Mucosa of descending colon (tissue), 3 donors: ENCODE data around the gene SPOCK3. TPM values are rescaled to one million over a fixed set of nuclear protein-coding genes. Genes with fewer than 3 reads are reported as not detected.

Experiments used
- ATAC-seq: fragments of 200-7000 bp; cut with Tn5 transposase; one replicate; pipeline ENCODE4 v1.9.1; 2020; ENCODE audit warnings: mild to moderate bottlenecking, moderate library complexity
- DNase-seq, 3 donors: peaks; one replicate each; pipeline ENCODE4 v3.0.0-alpha.2; 2020
- H3K36me3 ChIP-seq: fragments of 200-600 bp; one replicate; pipeline ENCODE4 v1.8.0; 2021; ENCODE audit warnings: low read depth, mild to moderate bottlenecking
- H3K4me1 ChIP-seq: fragments of 200-600 bp; one replicate; pipeline ENCODE4 v1.8.0; 2021; ENCODE audit warnings: low read depth, mild to moderate bottlenecking
- H3K4me3 ChIP-seq: fragments of 200-600 bp; one replicate; pipeline ENCODE4 v1.8.0; 2021; ENCODE audit warnings: mild to moderate bottlenecking
- H3K9me3 ChIP-seq: fragments of 200-600 bp; one replicate; pipeline ENCODE4 v1.8.0; 2021; ENCODE audit warnings: mild to moderate bottlenecking
- intact Hi-C, 2 donors: fragments of 100-400 bp; cut with DNase I in 1 of 2; cut with micrococcal nuclease in 1 of 2; formaldehyde crosslinking; loops; one replicate each; pipeline versions ENCODE4 v1.11.0 to v1.11.1; 2022; cut with DNase I, micrococcal nuclease
- total RNA-seq, 3 donors: library from RNA; stranded (reverse); fragmentation: NEBNext Ultra II Directional in 2 of 3; extraction: Animal tissue kit (Norgen Biotek cat#: 25700) in 2 of 3; gene quantifications; one replicate each; pipeline versions ENCODE4 v1.2.1 to v1.2.4, GENCODE V29; 2021 to 2023
- TF ChIP-seq, protein P1 (sequence below): fragments of 200-600 bp; IDR thresholded peaks from one replicate; pipeline ENCODE4 v1.8.0; 2022; ENCODE audit warnings: antibody characterized with exemption, mild to moderate bottlenecking
- donor health status: DM: no; HTN: no; CAD: no; lungs with moderate emphysema.
- donor health status: DM: no; HTN: no; CAD: no.
- donor health status: DM: no; HTN: yes; CAD: no.

SPOCK3 gene
- total RNA-seq, 3 donors from 2014 or later = 0.55 to 3.6 (median 0.55) TPM

DNA sequence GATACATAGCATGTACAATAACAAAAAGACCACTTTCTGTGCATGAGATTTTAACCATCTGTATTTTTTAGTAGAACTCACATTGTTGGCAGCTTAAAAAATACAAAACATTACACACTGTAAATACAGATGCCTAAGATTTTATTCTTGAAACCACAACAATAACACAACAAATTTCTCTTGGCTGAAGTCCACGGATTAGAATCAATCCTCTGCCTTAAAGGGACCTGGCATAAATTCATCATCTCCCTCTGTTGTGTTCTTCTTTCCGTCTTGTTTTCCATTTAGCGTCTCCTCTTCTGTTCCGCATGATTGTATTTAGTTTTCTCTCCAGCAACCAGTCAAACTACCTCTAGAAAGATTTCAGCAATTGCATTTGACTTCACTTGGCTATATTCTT lies 231.0 kb downstream of the SPOCK3 start:
- TF ChIP-seq, protein P1, sequence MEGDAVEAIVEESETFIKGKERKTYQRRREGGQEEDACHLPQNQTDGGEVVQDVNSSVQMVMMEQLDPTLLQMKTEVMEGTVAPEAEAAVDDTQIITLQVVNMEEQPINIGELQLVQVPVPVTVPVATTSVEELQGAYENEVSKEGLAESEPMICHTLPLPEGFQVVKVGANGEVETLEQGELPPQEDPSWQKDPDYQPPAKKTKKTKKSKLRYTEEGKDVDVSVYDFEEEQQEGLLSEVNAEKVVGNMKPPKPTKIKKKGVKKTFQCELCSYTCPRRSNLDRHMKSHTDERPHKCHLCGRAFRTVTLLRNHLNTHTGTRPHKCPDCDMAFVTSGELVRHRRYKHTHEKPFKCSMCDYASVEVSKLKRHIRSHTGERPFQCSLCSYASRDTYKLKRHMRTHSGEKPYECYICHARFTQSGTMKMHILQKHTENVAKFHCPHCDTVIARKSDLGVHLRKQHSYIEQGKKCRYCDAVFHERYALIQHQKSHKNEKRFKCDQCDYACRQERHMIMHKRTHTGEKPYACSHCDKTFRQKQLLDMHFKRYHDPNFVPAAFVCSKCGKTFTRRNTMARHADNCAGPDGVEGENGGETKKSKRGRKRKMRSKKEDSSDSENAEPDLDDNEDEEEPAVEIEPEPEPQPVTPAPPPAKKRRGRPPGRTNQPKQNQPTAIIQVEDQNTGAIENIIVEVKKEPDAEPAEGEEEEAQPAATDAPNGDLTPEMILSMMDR = no peak
- H3K4me1 ChIP-seq = no peaks in the 10 kb centered on the region
- no peak overlapping the region for H3K4me3 ChIP-seq
- DNase-seq = no peak
- intact Hi-C loops = no loop called here
- no peaks in the 10 kb centered on the region for H3K36me3 ChIP-seq
- no peaks in the 10 kb centered on the region for H3K9me3 ChIP-seq
- ATAC-seq = no peak

DNA sequence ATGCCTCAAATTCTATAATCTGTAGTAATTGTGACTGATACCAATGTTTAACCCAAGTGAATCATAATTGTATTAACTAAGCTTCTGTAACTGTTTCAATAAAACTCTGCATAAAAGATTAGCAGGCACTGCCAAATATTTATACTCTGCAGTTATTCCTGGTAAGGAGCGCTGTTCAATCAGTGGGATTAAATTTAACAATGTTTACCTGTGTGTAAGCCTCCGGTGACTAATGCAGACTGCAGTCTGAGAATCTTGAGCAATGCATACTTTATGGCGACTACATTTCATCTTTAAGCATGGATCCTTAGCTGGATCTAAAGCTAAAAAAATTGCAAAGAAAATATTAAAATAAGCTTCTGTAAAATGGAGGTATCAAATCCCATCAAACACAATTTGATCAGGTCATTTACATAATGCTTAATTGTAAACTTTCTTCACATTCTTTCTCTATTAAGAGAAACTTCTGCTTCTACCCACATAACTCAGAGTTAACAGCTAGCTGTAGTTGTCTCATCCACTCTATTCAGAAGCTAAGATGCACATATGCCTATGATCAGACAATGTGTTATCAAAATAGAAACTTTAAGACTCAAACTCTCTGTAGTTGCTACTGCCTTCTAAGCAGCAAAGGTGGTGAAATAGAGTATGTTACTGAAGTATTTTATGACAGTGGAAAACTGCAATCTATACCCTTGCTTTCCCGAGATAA lies 234.0 kb downstream of the SPOCK3 start:
- Histone ChIP-seq H3K36me3 (no peaks in the 10 kb centered on the region), H3K4me1 (no peaks in the 10 kb centered on the region), H3K9me3 (no peaks in the 10 kb centered on the region), H3K4me3 (no peak overlapping the region)
- TF ChIP-seq, protein P1 = no peak
- ATAC-seq (no peak), DNase-seq (no peak)
- intact Hi-C loops = no loop called here

DNA sequence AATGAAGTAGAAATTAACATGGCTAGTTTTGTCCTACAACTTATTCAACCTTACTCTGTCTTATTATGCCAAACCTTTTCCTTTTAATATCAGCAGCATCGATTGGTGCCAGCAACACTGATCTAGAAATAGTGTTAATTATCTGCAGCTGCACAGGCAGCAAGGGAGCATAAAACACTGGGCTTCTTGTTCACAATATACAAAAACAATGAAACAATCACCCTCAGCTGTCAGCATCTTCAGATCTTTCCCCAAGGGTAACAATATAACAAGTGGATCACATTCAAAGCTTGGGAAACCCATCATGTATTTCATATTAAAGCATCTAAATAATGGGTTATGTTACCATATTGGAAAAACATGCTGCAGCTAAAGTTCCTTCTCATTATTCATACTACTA lies 238.1 kb downstream of the SPOCK3 start:
- DNase-seq (no peak), ATAC-seq (no peak)
- intact Hi-C loops = no loop called here
- no peaks in the 10 kb centered on the region for H3K4me1 ChIP-seq
- H3K4me3 ChIP-seq = no peak overlapping the region
- TF ChIP-seq, protein P1 = no peak
- no peaks in the 10 kb centered on the region for H3K9me3 ChIP-seq
- no peaks in the 10 kb centered on the region for H3K36me3 ChIP-seq

DNA sequence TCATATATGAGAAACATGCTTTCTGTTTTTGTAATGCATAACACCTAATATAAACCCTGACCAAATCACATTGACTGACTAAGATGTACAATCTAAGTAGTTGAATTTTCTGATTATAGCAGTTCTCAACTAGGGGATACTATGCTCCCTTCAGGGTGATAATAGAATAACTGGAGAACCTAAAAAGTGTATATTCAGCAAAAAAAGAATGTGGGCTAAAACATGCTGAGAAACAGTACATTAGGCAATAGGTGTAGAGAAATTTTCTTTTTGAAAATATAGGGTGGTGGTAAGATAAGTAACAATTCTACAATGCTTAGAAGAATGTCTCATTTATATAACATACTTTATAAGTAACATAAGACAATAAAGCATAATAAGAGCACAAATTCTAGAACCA lies 239.6 kb downstream of the SPOCK3 start:
- intact Hi-C loops = no loop called here
- DNase-seq = no peak
- no peak for ATAC-seq

DNA sequence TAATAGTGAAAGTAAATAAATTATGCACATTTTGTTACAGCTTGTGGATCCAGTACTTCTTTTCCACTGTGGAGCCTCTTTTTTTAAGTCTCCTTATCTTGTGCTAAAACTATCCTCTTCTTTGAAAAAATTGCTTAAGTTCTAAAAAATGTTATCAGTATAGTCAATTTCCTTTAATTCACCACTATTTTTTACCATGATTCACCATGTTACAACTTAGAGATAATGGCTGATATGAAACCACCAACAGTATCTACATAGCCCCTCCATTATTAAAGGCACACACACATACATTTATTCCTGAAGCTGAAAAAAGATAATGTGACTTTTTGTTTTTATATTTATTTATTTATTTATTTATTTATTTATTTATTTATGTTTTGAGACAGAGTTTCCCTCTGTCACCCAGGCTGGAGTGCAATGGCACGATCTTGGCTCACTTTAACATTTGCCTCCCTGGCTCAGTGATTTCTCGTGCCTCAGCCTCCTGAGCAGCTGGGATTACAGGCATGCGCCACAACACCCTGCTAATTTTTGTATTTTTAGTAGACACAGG lies 243.2 kb downstream of the SPOCK3 start:
- H3K36me3 ChIP-seq = no peaks in the 10 kb centered on the region
- no peaks in the 10 kb centered on the region for H3K9me3 ChIP-seq
- H3K4me3 ChIP-seq = no peak overlapping the region
- H3K4me1 ChIP-seq = no peaks in the 10 kb centered on the region
- DNase-seq (no peak), ATAC-seq (no peak)
- intact Hi-C loops = no loop called here
- TF ChIP-seq, protein P1 = no peak

More for the DNA sequence above, 239.6 kb downstream of the SPOCK3 start:
- no peaks in the 10 kb centered on the region for H3K36me3 ChIP-seq
- H3K9me3 ChIP-seq = no peaks in the 10 kb centered on the region
- TF ChIP-seq, protein P1 = no peak
- no peak overlapping the region for H3K4me3 ChIP-seq
- H3K4me1 ChIP-seq = no peaks in the 10 kb centered on the region
